IMR-90 (cell line): Measurements from ENCODE around the gene CFAP90.

Experiments used
- ELK1 ChIP-seq: fragments of 150-350 bp; IDR thresholded peaks from 2 replicates; pipeline ENCODE4 v1.6.1; 2016; ENCODE audit warnings: low read depth, mild to moderate bottlenecking, low read length, moderate library complexity, borderline replicate concordance
- MXI1 ChIP-seq: IDR thresholded peaks from 2 replicates; pipeline ENCODE4 v1.6.1; 2012; ENCODE audit warnings: low read depth, mild to moderate bottlenecking, low read length, moderate library complexity, borderline replicate concordance
- POLR2A ChIP-seq: IDR thresholded peaks from 2 replicates; pipeline ENCODE4 v1.6.1; 2012; ENCODE audit warnings: mild to moderate bottlenecking, low read depth, low read length
- SMC3 ChIP-seq: fragments of 150-350 bp; IDR thresholded peaks from 2 replicates; pipeline ENCODE4 v1.6.1; 2016; ENCODE audit warnings: low read depth, mild to moderate bottlenecking, antibody characterized with exemption, low read length, moderate library complexity
- TF ChIP-seq, protein P1 (sequence below): conservative IDR thresholded peaks from 2 replicates; pipeline ENCODE4 v1.5.1; 2012; ENCODE audit warnings: mild to moderate bottlenecking, low read depth, low read length, improper control_type of control experiment
- TF ChIP-seq, protein P2 (sequence below): fragments of 150-350 bp; IDR thresholded peaks from 2 replicates; pipeline ENCODE4 v1.6.1; 2017; ENCODE audit warnings: mild to moderate bottlenecking, antibody characterized with exemption, low read length, low read depth

GRCh38 chr5:7805379-7805778 lies 45.6 kb downstream of the CFAP90 start:
- TF ChIP-seq, protein P1, sequence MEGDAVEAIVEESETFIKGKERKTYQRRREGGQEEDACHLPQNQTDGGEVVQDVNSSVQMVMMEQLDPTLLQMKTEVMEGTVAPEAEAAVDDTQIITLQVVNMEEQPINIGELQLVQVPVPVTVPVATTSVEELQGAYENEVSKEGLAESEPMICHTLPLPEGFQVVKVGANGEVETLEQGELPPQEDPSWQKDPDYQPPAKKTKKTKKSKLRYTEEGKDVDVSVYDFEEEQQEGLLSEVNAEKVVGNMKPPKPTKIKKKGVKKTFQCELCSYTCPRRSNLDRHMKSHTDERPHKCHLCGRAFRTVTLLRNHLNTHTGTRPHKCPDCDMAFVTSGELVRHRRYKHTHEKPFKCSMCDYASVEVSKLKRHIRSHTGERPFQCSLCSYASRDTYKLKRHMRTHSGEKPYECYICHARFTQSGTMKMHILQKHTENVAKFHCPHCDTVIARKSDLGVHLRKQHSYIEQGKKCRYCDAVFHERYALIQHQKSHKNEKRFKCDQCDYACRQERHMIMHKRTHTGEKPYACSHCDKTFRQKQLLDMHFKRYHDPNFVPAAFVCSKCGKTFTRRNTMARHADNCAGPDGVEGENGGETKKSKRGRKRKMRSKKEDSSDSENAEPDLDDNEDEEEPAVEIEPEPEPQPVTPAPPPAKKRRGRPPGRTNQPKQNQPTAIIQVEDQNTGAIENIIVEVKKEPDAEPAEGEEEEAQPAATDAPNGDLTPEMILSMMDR, result 0 out of 2 replicates have a peak, but pooled peaks have one; percentile 16
- no peak for TF ChIP-seq POLR2A
- 0 out of 2 replicates have a peak, but pooled peaks have one; percentile 5 for TF ChIP-seq SMC3
- TF ChIP-seq ELK1, result no peak
- TF ChIP-seq MXI1, result no peak
- TF ChIP-seq, protein P2, sequence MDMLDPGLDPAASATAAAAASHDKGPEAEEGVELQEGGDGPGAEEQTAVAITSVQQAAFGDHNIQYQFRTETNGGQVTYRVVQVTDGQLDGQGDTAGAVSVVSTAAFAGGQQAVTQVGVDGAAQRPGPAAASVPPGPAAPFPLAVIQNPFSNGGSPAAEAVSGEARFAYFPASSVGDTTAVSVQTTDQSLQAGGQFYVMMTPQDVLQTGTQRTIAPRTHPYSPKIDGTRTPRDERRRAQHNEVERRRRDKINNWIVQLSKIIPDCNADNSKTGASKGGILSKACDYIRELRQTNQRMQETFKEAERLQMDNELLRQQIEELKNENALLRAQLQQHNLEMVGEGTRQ, result no peak
